ENCODE results near the gene NINL. TPM values are rescaled to one million over a fixed set of nuclear protein-coding genes. Genes with fewer than 3 reads are reported as not detected.
"Not testable (repeated sequence)": the region's sequence is repeated elsewhere in the genome, so short reads cannot be mapped to it uniquely, and the experiment has no call there.

NINL gene
- total RNA-seq, 1 donor from 2014 or later = 47.0 TPM

DNA sequence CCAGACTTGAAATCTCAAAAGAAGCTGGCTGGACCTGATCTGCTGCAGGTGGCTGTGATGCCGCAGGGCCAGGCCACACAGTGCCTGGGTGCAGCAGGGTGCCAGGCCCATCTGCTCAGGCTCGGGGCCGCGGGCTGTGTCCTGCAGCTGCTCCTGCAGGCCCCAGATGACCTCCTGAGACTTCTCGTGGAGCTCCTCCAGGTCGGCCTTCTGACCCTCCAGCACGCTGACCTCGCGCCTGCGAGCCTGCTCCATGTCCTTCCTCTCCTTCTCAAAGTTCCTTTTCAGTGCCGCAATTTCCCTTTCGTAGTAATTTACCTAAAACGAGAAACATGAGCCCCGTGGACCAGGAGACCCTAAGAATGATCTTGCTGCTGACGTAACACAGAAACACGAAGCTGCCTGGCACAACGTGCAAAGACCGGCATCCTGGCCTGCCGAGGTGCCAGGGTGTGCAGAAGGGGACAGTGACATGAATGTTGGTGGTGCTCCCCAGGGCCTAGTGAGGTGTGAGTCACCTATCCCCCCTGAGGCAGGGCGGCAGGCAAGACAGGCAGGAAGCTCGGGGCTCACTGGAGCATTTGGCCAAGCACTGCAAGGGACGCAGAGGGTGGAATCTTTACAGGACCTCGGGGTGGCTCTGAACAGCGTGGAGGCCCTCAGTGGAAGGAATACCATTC lies 106.3 kb downstream of the NINL start:
- Mint-ChIP-seq H3K9me3 (no peaks in the 10 kb centered on the region), H3K27ac (no peak overlapping the region), H3K36me3 (peaks cover 14% of the 10 kb centered on the region), H3K4me1 (ENCODE audit: unreplicated experiment) (no peaks in the 10 kb centered on the region), H3K4me3 (no peak overlapping the region), H3K27me3 (no peaks in the 10 kb centered on the region)
- no peak for TF ChIP-seq CTCF (conservative IDR thresholded peaks at IDR 0.05)
- DNase-seq (ENCODE audit: extremely low spot score, unreplicated experiment) = no peak

GRCh38 chr20:25477014-25477882 lies 108.1 kb downstream of the NINL start:
- no peaks in the 10 kb centered on the region for H3K4me1 Mint-ChIP-seq (ENCODE audit: unreplicated experiment)
- no peak overlapping the region for H3K27ac Mint-ChIP-seq
- no peak for DNase-seq (ENCODE audit: extremely low spot score, unreplicated experiment)
- no peak overlapping the region for H3K4me3 Mint-ChIP-seq
- no peaks in the 10 kb centered on the region for H3K9me3 Mint-ChIP-seq
- H3K36me3 Mint-ChIP-seq = peaks cover 20% of the 10 kb centered on the region
- TF ChIP-seq CTCF (conservative IDR thresholded peaks at IDR 0.05) = no peak
- H3K27me3 Mint-ChIP-seq = no peaks in the 10 kb centered on the region

- Mint-ChIP-seq H3K27ac (no peak overlapping the region), H3K27me3 (no peaks in the 10 kb centered on the region), H3K9me3 (no peaks in the 10 kb centered on the region), H3K4me3 (no peak overlapping the region), H3K4me1 (ENCODE audit: unreplicated experiment) (no peaks in the 10 kb centered on the region), H3K36me3 (peaks cover 25% of the 10 kb centered on the region)
- no peak for DNase-seq (ENCODE audit: extremely low spot score, unreplicated experiment)
- no peak for TF ChIP-seq CTCF (conservative IDR thresholded peaks at IDR 0.05)
Observed at GRCh38 chr20:25476106-25477013, 109.0 kb downstream of the NINL start.

- not testable (repeated sequence) for H3K27ac Mint-ChIP-seq; H3K27me3 Mint-ChIP-seq; H3K4me3 Mint-ChIP-seq; H3K9me3 Mint-ChIP-seq; DNase-seq (ENCODE audit: extremely low spot score, unreplicated experiment); H3K4me1 Mint-ChIP-seq (ENCODE audit: unreplicated experiment)
- peaks cover 23% of the 10 kb centered on the region for H3K36me3 Mint-ChIP-seq
Observed at GRCh38 chr20:25473297-25473696, 112.0 kb downstream of the NINL start.

GRCh38 chr20:25471020-25471419 lies 114.3 kb downstream of the NINL start:
- H3K9me3 Mint-ChIP-seq = no peaks in the 10 kb centered on the region
- H3K27ac Mint-ChIP-seq = no peak overlapping the region
- no peak overlapping the region for H3K4me3 Mint-ChIP-seq
- no peak for TF ChIP-seq CTCF (conservative IDR thresholded peaks at IDR 0.05)
- DNase-seq (ENCODE audit: extremely low spot score, unreplicated experiment) = no peak
- H3K4me1 Mint-ChIP-seq (ENCODE audit: unreplicated experiment) = peaks cover 4% of the 10 kb centered on the region
- H3K27me3 Mint-ChIP-seq = no peaks in the 10 kb centered on the region
- H3K36me3 Mint-ChIP-seq = peaks cover 27% of the 10 kb centered on the region
